ENCODE data around the gene PRSS22.

Gene PRSS22

GRCh38 chr16:2874032-2874911 is 16.3 kb upstream of the PRSS22 start:
- Mint-ChIP-seq H3K4me3 (peak overlapping the region in 2 of 3 experiments; percentile 35 to 64), H3K36me3 (ENCODE audit: low read depth) (no peaks in the 10 kb centered on the region), H3K27me3 (ENCODE audit: low read depth) (peaks cover 17% of the 10 kb centered on the region), H3K27ac (no peak overlapping the region), H3K4me1 (peaks cover 6% of the 10 kb centered on the region), H3K9me3 (no peaks in the 10 kb centered on the region)
- no peak for TF ChIP-seq CTCF (IDR thresholded peaks at IDR 0.05; ENCODE audit: unreplicated experiment in 3 of 3)

- Mint-ChIP-seq H3K36me3 (ENCODE audit: low read depth) (no peaks in the 10 kb centered on the region), H3K4me3 (no peak overlapping the region), H3K9me3 (no peaks in the 10 kb centered on the region), H3K27me3 (ENCODE audit: low read depth) (peaks cover 24% of the 10 kb centered on the region), H3K27ac (no peak overlapping the region), H3K4me1 (peaks cover 6% of the 10 kb centered on the region)
- no peak for TF ChIP-seq CTCF (IDR thresholded peaks at IDR 0.05; ENCODE audit: unreplicated experiment in 3 of 3)
Measured at GRCh38 chr16:2871926-2872325, 14.0 kb upstream of the PRSS22 start.

GRCh38 chr16:2867987-2868789 is 10.2 kb upstream of the PRSS22 start:
- peak overlapping the region; percentile 88 to 90 (median 90) for H3K4me3 Mint-ChIP-seq
- no peaks in the 10 kb centered on the region for H3K36me3 Mint-ChIP-seq (ENCODE audit: low read depth)
- H3K27ac Mint-ChIP-seq = peak overlapping the region; percentile 87 to 94 (median 92)
- H3K27me3 Mint-ChIP-seq (ENCODE audit: low read depth) = peaks cover 43% of the 10 kb centered on the region
- no peaks in the 10 kb centered on the region for H3K9me3 Mint-ChIP-seq
- no peaks in the 10 kb centered on the region for H3K4me1 Mint-ChIP-seq
- peak; percentile 98 to 99 (median 99) for TF ChIP-seq CTCF (IDR thresholded peaks at IDR 0.05; ENCODE audit: unreplicated experiment in 3 of 3)

DNA sequence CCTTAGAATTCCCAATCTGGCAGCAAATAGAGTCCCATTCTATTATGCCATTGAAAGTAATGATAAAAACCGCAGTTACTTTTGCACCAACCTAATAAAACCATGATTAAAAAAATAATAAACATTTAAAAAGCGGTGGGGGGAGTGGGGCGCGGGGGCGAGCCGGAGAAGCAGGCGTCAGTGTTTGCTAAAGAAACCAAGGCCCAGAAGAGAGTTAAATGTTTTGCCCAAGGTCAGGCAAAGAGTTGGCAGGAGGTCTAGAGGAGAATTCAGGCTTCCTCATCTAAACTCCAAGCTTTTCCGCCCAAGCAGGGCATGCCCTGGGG is 9.7 kb upstream of the PRSS22 start:
- no peaks in the 10 kb centered on the region for H3K36me3 Mint-ChIP-seq (ENCODE audit: low read depth)
- peaks cover 43% of the 10 kb centered on the region for H3K27me3 Mint-ChIP-seq (ENCODE audit: low read depth)
- TF ChIP-seq CTCF (IDR thresholded peaks at IDR 0.05; ENCODE audit: unreplicated experiment in 3 of 3) = no peak
- H3K4me1 Mint-ChIP-seq = no peaks in the 10 kb centered on the region
- peak overlapping the region; percentile 88 to 90 (median 90) for H3K4me3 Mint-ChIP-seq
- H3K27ac Mint-ChIP-seq = peak overlapping the region; percentile 87 to 94 (median 92)
- no peaks in the 10 kb centered on the region for H3K9me3 Mint-ChIP-seq

DNA sequence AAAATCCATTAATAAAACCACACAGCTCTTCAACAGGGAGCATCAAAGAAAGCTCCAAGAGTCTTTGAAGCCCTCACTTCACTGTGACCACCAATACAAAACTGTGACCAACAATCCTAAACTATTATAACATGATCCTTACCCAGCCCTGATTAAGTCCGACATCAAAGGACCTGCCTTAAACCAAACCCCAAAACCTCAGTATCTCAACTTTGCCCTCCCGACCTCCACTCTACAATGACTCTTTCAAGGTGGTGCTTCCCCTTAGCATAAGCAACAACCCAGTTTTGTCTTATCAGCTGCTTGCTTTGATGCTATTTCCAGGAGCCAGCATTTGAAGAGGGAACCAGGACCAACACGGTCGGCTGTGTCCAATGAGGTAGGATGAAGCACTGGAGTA is 8.5 kb upstream of the PRSS22 start:
- H3K9me3 Mint-ChIP-seq = peaks cover under 1% of the 10 kb centered on the region
- TF ChIP-seq CTCF (IDR thresholded peaks at IDR 0.05; ENCODE audit: unreplicated experiment in 3 of 3) = no peak
- no peaks in the 10 kb centered on the region for H3K4me1 Mint-ChIP-seq
- peak overlapping the region; percentile 2 to 52 (median 41) for H3K4me3 Mint-ChIP-seq
- no peak overlapping the region for H3K27ac Mint-ChIP-seq
- H3K36me3 Mint-ChIP-seq (ENCODE audit: low read depth) = no peaks in the 10 kb centered on the region
- H3K27me3 Mint-ChIP-seq (ENCODE audit: low read depth) = peaks cover 43% of the 10 kb centered on the region

Measured in nephron (organoid).